ENCODE data around the gene ELOVL5.

The ELOVL5 gene

DNA sequence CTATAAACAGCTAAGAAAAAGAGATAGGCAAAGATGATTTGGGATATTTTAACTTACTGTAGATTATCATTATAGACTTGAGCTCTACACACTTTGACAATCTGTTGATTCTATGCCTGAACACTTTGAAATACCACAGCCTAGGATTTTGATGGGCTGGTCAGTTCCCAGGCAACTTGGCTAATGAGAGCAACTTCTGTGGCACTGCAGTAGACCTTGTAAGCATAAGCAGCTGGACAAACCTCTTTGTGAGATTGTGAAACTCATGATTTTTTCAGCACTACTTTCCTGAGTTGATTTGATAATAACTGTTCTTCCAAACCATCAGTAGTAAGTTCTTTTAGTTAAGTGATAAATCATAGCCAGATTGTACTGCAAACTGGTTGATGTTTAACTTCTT is 27.1 kb upstream of the ELOVL5 start:
- no peak for TF ChIP-seq POLR2A (IDR thresholded peaks at IDR 0.05; ENCODE audit: extremely low read depth, insufficient read length)
- TF ChIP-seq MAX (IDR thresholded peaks at IDR 0.05; ENCODE audit: low read depth, low read length) = no peak
- DNase-seq (ENCODE audit: low read depth) = no peak
- H3K4me3 ChIP-seq (ENCODE audit: low read depth, low read length) = no peak overlapping the region

- no peak overlapping the region for H3K4me3 ChIP-seq (ENCODE audit: low read depth, low read length)
- DNase-seq (ENCODE audit: low read depth) = no peak
- TF ChIP-seq MYC (IDR thresholded peaks at IDR 0.05; ENCODE audit: low read depth, low read length) = no peak
- TF ChIP-seq MAX (IDR thresholded peaks at IDR 0.05; ENCODE audit: low read depth, low read length) = no peak
- no peak for TF ChIP-seq POLR2A (IDR thresholded peaks at IDR 0.05; ENCODE audit: extremely low read depth, insufficient read length)
- no peak for TF ChIP-seq CTCF (IDR thresholded peaks at IDR 0.05; ENCODE audit: low read depth, low read length)
These were observed 24.9 kb upstream of the ELOVL5 start for GRCh38 chr6:53373638-53374037.

GRCh38 chr6:53369876-53370515 is 21.2 kb upstream of the ELOVL5 start:
- no peak overlapping the region for H3K4me3 ChIP-seq (ENCODE audit: low read depth, low read length)
- no peak for TF ChIP-seq CTCF (IDR thresholded peaks at IDR 0.05; ENCODE audit: low read depth, low read length)
- TF ChIP-seq POLR2A (IDR thresholded peaks at IDR 0.05; ENCODE audit: extremely low read depth, insufficient read length) = no peak
- no peak for TF ChIP-seq MYC (IDR thresholded peaks at IDR 0.05; ENCODE audit: low read depth, low read length)
- TF ChIP-seq MAX (IDR thresholded peaks at IDR 0.05; ENCODE audit: low read depth, low read length) = no peak
- DNase-seq (ENCODE audit: low read depth) = no peak

DNA sequence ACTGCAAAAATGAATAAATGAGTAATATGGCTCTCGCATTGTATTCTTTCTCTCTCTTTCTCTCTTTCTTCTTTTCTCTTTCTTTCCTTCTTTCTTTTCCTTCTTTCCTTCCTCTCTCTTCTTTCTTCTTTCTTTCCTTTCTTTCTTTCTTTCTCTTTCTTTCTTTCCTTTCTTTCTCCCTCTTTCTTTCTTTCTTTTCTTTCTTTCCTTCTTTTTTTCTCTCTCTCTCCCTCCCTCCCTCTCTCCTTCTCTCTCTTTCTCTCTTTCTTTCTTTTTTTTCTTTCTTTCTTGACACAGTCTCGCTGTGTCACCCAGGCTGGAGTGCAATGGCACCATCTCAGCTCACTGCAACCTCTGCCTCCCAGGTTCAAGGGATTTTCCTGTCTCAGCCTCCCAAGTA is 20.3 kb upstream of the ELOVL5 start:
- DNase-seq (ENCODE audit: low read depth) = no peak
- TF ChIP-seq MAX (IDR thresholded peaks at IDR 0.05; ENCODE audit: low read depth, low read length) (no peak), POLR2A (IDR thresholded peaks at IDR 0.05; ENCODE audit: extremely low read depth, insufficient read length) (no peak), MYC (IDR thresholded peaks at IDR 0.05; ENCODE audit: low read depth, low read length) (no peak), CTCF (IDR thresholded peaks at IDR 0.05; ENCODE audit: low read depth, low read length) (no peak)
- H3K4me3 ChIP-seq (ENCODE audit: low read depth, low read length) = no peak overlapping the region

- TF ChIP-seq POLR2A (IDR thresholded peaks at IDR 0.05; ENCODE audit: extremely low read depth, insufficient read length) (no peak), CTCF (IDR thresholded peaks at IDR 0.05; ENCODE audit: low read depth, low read length) (no peak), MYC (IDR thresholded peaks at IDR 0.05; ENCODE audit: low read depth, low read length) (no peak), MAX (IDR thresholded peaks at IDR 0.05; ENCODE audit: low read depth, low read length) (no peak)
- DNase-seq (ENCODE audit: low read depth) = no peak
These were observed 17.4 kb upstream of the ELOVL5 start for GRCh38 chr6:53366128-53366641.

GRCh38 chr6:53363341-53364079 is 14.8 kb upstream of the ELOVL5 start:
- TF ChIP-seq MAX (IDR thresholded peaks at IDR 0.05; ENCODE audit: low read depth, low read length) (no peak), POLR2A (IDR thresholded peaks at IDR 0.05; ENCODE audit: extremely low read depth, insufficient read length) (no peak), MYC (IDR thresholded peaks at IDR 0.05; ENCODE audit: low read depth, low read length) (no peak), CTCF (IDR thresholded peaks at IDR 0.05; ENCODE audit: low read depth, low read length) (no peak)
- no peak overlapping the region for H3K4me3 ChIP-seq (ENCODE audit: low read depth, low read length)
- DNase-seq (ENCODE audit: low read depth) = no peak

More at GRCh38 chr6:53366128-53366641, 17.4 kb upstream of the ELOVL5 start:
- H3K4me3 ChIP-seq (ENCODE audit: low read depth, low read length) = no peak overlapping the region

All from NB4 (cell line).